GM23338 (cell line): ENCODE measurements around the gene NINL. TPM values are rescaled to one million over a fixed set of nuclear protein-coding genes. Genes with fewer than 3 reads are reported as not detected.

ENCODE experiments used
- ATAC-seq: fragments of 200-7000 bp; cut with Tn5 transposase; 3 replicates; pipeline ENCODE4 v1.9.1; 2020
- DNase-seq: peaks from one replicate; pipeline ENCODE4 v3.0.0-alpha.2; 2015; ENCODE audit warnings: low spot score
- H2AFZ ChIP-seq: fragments of 200-600 bp; sonication (generic); 2 replicates; pipeline ENCODE4 v1.8.0; 2016; ENCODE audit warnings: antibody characterized with exemption, mild to moderate bottlenecking, moderate library complexity
- H3F3A ChIP-seq: fragments of 200-600 bp; sonication (generic); replicated peaks from 2 replicates; pipeline ENCODE4 v1.8.0; 2017; ENCODE audit warnings: antibody characterized with exemption, mixed run types, low read depth
- H3K27ac ChIP-seq: fragments of 200-600 bp; sonication (generic); 2 replicates; pipeline ENCODE4 v1.6.1; 2016; ENCODE audit warnings: low read depth
- H3K27me3 ChIP-seq: fragments of 200-600 bp; sonication (generic); 2 replicates; pipeline ENCODE4 v1.8.0; 2016; ENCODE audit warnings: mild to moderate bottlenecking, mixed run types, moderate library complexity; ENCODE audit not compliant: insufficient read depth
- H3K36me3 ChIP-seq: fragments of 200-600 bp; sonication (generic); 2 replicates; pipeline ENCODE4 v1.8.0; 2016; ENCODE audit warnings: mild to moderate bottlenecking; ENCODE audit not compliant: insufficient read depth
- H3K4me1 ChIP-seq: fragments of 200-600 bp; sonication (generic); 2 replicates; pipeline ENCODE4 v1.8.0; 2016; ENCODE audit warnings: mild to moderate bottlenecking, moderate library complexity; ENCODE audit not compliant: insufficient read depth
- H3K4me2 ChIP-seq: fragments of 200-600 bp; sonication (generic); 2 replicates; pipeline ENCODE4 v1.7.1; 2017; ENCODE audit warnings: mixed run types
- H3K4me3 ChIP-seq: fragments of 200-600 bp; sonication (generic); 2 replicates; pipeline ENCODE4 v1.6.1; 2016; ENCODE audit warnings: mixed run types
- H3K79me2 ChIP-seq: fragments of 200-600 bp; sonication (generic); replicated peaks from 2 replicates; pipeline ENCODE4 v1.8.0; 2017; ENCODE audit warnings: mild to moderate bottlenecking; ENCODE audit not compliant: insufficient read depth
- H3K9me2 ChIP-seq: fragments of 200-600 bp; sonication (generic); 2 replicates; pipeline ENCODE4 v1.8.0; 2017; ENCODE audit not compliant: insufficient read depth
- H4K20me1 ChIP-seq: fragments of 200-600 bp; sonication (generic); replicated peaks from 2 replicates; pipeline ENCODE4 v1.8.0; 2017; ENCODE audit warnings: mild to moderate bottlenecking; ENCODE audit not compliant: insufficient read depth
- H3K27ac Mint-ChIP-seq: 2 replicates; pipeline ENCODE4 v1.8.0; 2020; ENCODE audit warnings: inconsistent platforms, mild to moderate bottlenecking, moderate library complexity, mixed read lengths
- H3K27me3 Mint-ChIP-seq: 3 replicates; pipeline ENCODE4 v1.8.0; 2022; ENCODE audit warnings: low read depth, mild to moderate bottlenecking, moderate library complexity, mixed read lengths, inconsistent platforms; ENCODE audit not compliant: insufficient read depth, poor library complexity
- H3K36me3 Mint-ChIP-seq: 3 replicates; pipeline ENCODE4 v1.8.0; 2021; ENCODE audit warnings: low read depth, mild to moderate bottlenecking, inconsistent platforms, moderate library complexity, mixed read lengths
- H3K4me1 Mint-ChIP-seq: 3 replicates; pipeline ENCODE4 v1.8.0; 2020; ENCODE audit warnings: mild to moderate bottlenecking, inconsistent platforms, mixed read lengths
- H3K4me3 Mint-ChIP-seq: 3 replicates; pipeline ENCODE4 v1.8.0; 2021; ENCODE audit warnings: moderate library complexity, mild to moderate bottlenecking, inconsistent platforms, mixed read lengths
- H3K9me3 Mint-ChIP-seq: 3 replicates; pipeline ENCODE4 v1.8.0; 2020; ENCODE audit warnings: moderate library complexity, mild to moderate bottlenecking, inconsistent platforms, mixed read lengths
- CREB1 ChIP-seq: fragments of 250-450 bp; sonication (Bioruptor Pico); IDR thresholded peaks from 2 replicates; pipeline ENCODE4 v1.5.0; 2020; ENCODE audit warnings: low read depth, mild to moderate bottlenecking, moderate library complexity
- CTCF ChIP-seq, 2 experiments: fragments of 200-600 bp in 1 of 2; sonication (generic) in 1 of 2; conservative IDR thresholded peaks; 2 replicates each; pipeline versions ENCODE4 v1.5.1 to v1.6.1; 2016 to 2017; ENCODE audit warnings: antibody characterized with exemption in 2 of 2, low read depth in 2 of 2, mild to moderate bottlenecking in 2 of 2, moderate library complexity in 1 of 2
- EZH2 ChIP-seq: fragments of 200-600 bp; sonication (generic); IDR thresholded peaks from one replicate; pipeline ENCODE4 v1.8.0; 2017; ENCODE audit warnings: antibody characterized with exemption, mild to moderate bottlenecking, low read depth; ENCODE audit not compliant: unreplicated experiment
- EZH2phosphoT487 ChIP-seq: fragments of 200-600 bp; sonication (generic); IDR thresholded peaks from one replicate; pipeline ENCODE4 v1.8.1; 2018; ENCODE audit warnings: antibody characterized with exemption; ENCODE audit not compliant: unreplicated experiment
- JUNB ChIP-seq: IDR thresholded peaks from one replicate; pipeline ENCODE4 v1.6.1; 2016; ENCODE audit warnings: antibody characterized with exemption; ENCODE audit not compliant: unreplicated experiment
- NANOG ChIP-seq: IDR thresholded peaks from 2 replicates; pipeline ENCODE4 v1.6.1; 2016; ENCODE audit warnings: antibody characterized with exemption, borderline replicate concordance
- POLR2AphosphoS5 ChIP-seq: IDR thresholded peaks from 2 replicates; pipeline ENCODE4 v1.6.1; 2016; ENCODE audit warnings: antibody characterized with exemption, low read depth
- REST ChIP-seq: IDR thresholded peaks from one replicate; pipeline ENCODE4 v1.6.1; 2018; ENCODE audit warnings: antibody characterized with exemption; ENCODE audit not compliant: unreplicated experiment
- STAT1 ChIP-seq: IDR thresholded peaks from one replicate; pipeline ENCODE4 v1.6.1; 2016; ENCODE audit warnings: antibody characterized with exemption; ENCODE audit not compliant: unreplicated experiment
- ZNF114 ChIP-seq: fragments of 250-450 bp; sonication (Bioruptor Pico); IDR thresholded peaks from 2 replicates; pipeline ENCODE4 v1.5.0; 2020; ENCODE audit warnings: mild to moderate bottlenecking, moderate library complexity
- polyA plus RNA-seq: library from polyadenylated mRNA; unstranded; fragments of >200 nt; fragmentation: Nextera tagmentation; extraction: Ambion mirVana; gene quantifications from 2 replicates; pipeline ENCODE4 v1.2.1, GENCODE V29; 2016
- total RNA-seq: library from RNA; depleted of rRNA; stranded (reverse); fragments of >200 nt; shearing (Covaris generic); gene quantifications from 2 replicates; pipeline ENCODE4 v1.2.3, GENCODE V29; 2014
- TF ChIP-seq, protein P1 (sequence below): IDR thresholded peaks from 2 replicates; pipeline ENCODE4 v1.6.1; 2016; ENCODE audit warnings: antibody characterized with exemption
- TF ChIP-seq, protein P2 (sequence below): fragments of 250-450 bp; sonication (Bioruptor Pico); IDR thresholded peaks from 2 replicates; pipeline ENCODE4 v1.5.0; 2020; ENCODE audit warnings: mild to moderate bottlenecking, moderate library complexity

Gene NINL
- total and polyA plus RNA-seq, 2 experiments from 2014 or later: 18.0 to 31.2 TPM

- TF ChIP-seq CTCF (conservative IDR thresholded peaks at IDR 0.05; ENCODE audit: low read depth in 2 of 2) (no peak), STAT1 (no peak), POLR2AphosphoS5 (no peak), NANOG (no peak)
- TF ChIP-seq, protein P1, sequence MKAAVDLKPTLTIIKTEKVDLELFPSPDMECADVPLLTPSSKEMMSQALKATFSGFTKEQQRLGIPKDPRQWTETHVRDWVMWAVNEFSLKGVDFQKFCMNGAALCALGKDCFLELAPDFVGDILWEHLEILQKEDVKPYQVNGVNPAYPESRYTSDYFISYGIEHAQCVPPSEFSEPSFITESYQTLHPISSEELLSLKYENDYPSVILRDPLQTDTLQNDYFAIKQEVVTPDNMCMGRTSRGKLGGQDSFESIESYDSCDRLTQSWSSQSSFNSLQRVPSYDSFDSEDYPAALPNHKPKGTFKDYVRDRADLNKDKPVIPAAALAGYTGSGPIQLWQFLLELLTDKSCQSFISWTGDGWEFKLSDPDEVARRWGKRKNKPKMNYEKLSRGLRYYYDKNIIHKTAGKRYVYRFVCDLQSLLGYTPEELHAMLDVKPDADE: no peak
These were observed 42.3 kb downstream of the NINL start (continued) for GRCh38 chr20:25543068-25543467.

- peaks cover 62% of the 10 kb centered on the region for H3K4me1 Mint-ChIP-seq
- Histone ChIP-seq H4K20me1 (peaks cover 12% of the 10 kb centered on the region), H2AFZ (no peak overlapping the region), H3F3A (no peaks in the 10 kb centered on the region), H3K4me3 (no peak overlapping the region), H3K9me2 (no peaks in the 10 kb centered on the region), H3K36me3 (no peaks in the 10 kb centered on the region), H3K4me2 (no peak overlapping the region), H3K27me3 (no peaks in the 10 kb centered on the region), H3K79me2 (peaks cover 53% of the 10 kb centered on the region), H3K4me1 (peaks cover 37% of the 10 kb centered on the region), H3K27ac (no peak overlapping the region)
- H3K9me3 Mint-ChIP-seq: no peaks in the 10 kb centered on the region; the same call in 2 of the 3 replicates
- H3K27ac Mint-ChIP-seq: no peak overlapping the region
- ATAC-seq (no peak), DNase-seq (no peak)
- H3K4me3 Mint-ChIP-seq: no peak overlapping the region
- H3K27me3 Mint-ChIP-seq: no peaks in the 10 kb centered on the region
- H3K36me3 Mint-ChIP-seq: peaks cover 10% of the 10 kb centered on the region; the same call in 2 of the 3 replicates
- TF ChIP-seq CREB1 (no peak), REST (no peak), ZNF114 (CRISPR knock-in tag) (no peak), EZH2phosphoT487 (no peak), POLR2AphosphoS5 (no peak), EZH2 (no peak), JUNB (no peak)
- TF ChIP-seq, protein P2, sequence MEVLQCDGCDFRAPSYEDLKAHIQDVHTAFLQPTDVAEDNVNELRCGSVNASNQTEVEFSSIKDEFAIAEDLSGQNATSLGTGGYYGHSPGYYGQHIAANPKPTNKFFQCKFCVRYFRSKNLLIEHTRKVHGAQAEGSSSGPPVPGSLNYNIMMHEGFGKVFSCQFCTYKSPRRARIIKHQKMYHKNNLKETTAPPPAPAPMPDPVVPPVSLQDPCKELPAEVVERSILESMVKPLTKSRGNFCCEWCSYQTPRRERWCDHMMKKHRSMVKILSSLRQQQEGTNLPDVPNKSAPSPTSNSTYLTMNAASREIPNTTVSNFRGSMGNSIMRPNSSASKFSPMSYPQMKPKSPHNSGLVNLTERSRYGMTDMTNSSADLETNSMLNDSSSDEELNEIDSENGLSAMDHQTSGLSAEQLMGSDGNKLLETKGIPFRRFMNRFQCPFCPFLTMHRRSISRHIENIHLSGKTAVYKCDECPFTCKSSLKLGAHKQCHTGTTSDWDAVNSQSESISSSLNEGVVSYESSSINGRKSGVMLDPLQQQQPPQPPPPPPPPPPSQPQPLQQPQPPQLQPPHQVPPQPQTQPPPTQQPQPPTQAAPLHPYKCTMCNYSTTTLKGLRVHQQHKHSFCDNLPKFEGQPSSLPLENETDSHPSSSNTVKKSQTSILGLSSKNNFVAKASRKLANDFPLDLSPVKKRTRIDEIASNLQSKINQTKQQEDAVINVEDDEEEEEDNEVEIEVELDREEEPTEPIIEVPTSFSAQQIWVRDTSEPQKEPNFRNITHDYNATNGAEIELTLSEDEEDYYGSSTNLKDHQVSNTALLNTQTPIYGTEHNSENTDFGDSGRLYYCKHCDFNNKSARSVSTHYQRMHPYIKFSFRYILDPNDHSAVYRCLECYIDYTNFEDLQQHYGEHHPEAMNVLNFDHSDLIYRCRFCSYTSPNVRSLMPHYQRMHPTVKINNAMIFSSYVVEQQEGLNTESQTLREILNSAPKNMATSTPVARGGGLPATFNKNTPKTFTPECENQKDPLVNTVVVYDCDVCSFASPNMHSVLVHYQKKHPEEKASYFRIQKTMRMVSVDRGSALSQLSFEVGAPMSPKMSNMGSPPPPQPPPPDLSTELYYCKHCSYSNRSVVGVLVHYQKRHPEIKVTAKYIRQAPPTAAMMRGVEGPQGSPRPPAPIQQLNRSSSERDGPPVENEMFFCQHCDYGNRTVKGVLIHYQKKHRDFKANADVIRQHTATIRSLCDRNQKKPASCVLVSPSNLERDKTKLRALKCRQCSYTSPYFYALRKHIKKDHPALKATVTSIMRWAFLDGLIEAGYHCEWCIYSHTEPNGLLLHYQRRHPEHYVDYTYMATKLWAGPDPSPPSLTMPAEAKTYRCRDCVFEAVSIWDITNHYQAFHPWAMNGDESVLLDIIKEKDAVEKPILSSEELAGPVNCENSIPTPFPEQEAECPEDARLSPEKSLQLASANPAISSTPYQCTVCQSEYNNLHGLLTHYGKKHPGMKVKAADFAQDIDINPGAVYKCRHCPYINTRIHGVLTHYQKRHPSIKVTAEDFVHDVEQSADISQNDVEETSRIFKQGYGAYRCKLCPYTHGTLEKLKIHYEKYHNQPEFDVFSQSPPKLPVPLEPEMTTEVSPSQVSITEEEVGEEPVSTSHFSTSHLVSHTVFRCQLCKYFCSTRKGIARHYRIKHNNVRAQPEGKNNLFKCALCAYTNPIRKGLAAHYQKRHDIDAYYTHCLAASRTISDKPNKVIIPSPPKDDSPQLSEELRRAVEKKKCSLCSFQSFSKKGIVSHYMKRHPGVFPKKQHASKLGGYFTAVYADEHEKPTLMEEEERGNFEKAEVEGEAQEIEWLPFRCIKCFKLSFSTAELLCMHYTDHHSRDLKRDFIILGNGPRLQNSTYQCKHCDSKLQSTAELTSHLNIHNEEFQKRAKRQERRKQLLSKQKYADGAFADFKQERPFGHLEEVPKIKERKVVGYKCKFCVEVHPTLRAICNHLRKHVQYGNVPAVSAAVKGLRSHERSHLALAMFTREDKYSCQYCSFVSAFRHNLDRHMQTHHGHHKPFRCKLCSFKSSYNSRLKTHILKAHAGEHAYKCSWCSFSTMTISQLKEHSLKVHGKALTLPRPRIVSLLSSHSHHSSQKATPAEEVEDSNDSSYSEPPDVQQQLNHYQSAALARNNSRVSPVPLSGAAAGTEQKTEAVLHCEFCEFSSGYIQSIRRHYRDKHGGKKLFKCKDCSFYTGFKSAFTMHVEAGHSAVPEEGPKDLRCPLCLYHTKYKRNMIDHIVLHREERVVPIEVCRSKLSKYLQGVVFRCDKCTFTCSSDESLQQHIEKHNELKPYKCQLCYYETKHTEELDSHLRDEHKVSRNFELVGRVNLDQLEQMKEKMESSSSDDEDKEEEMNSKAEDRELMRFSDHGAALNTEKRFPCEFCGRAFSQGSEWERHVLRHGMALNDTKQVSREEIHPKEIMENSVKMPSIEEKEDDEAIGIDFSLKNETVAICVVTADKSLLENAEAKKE (CRISPR knock-in tag): no peak
- TF ChIP-seq, protein P1: no peak
These were observed 43.7 kb downstream of the NINL start for GRCh38 chr20:25541676-25542075.
